Thyroid gland (tissue), 4 donors: ENCODE data around the gene CACFD1. TPM values are rescaled to one million over a fixed set of nuclear protein-coding genes. Genes with fewer than 3 reads are reported as not detected.

Experiments used
- DNase-seq, 2 donors: peaks; one replicate each; pipeline ENCODE4 v3.0.0-alpha.2; 2019
- H3K27ac ChIP-seq, 3 donors: fragments of 200-600 bp; sonication (generic); 1 replicate in 2 of 3; 2 replicates in 1 of 3; pipeline ENCODE4 v1.5.1; 2016 to 2019; ENCODE audit warnings: mild to moderate bottlenecking in 1 of 3, moderate library complexity in 1 of 3
- H3K27me3 ChIP-seq: fragments of 200-600 bp; sonication (generic); one replicate; pipeline ENCODE4 v1.5.1; 2019
- H3K36me3 ChIP-seq, 2 donors: fragments of 200-600 bp; sonication (generic); one replicate each; pipeline ENCODE4 v1.5.1; 2016 to 2019
- H3K4me1 ChIP-seq, 2 donors: fragments of 200-600 bp; sonication (generic); one replicate each; pipeline ENCODE4 v1.5.1; 2017 to 2019
- H3K4me3 ChIP-seq, 3 donors: fragments of 200-600 bp; sonication (generic); replicated peaks in 1 of 3; 1 replicate in 2 of 3; 2 replicates in 1 of 3; pipeline ENCODE4 v1.5.1; 2016; ENCODE audit warnings: mild to moderate bottlenecking in 1 of 3
- H3K9me3 ChIP-seq: fragments of 200-600 bp; sonication (generic); one replicate; pipeline ENCODE4 v1.5.1; 2017
- CTCF ChIP-seq, 6 experiments: fragments of 200-600 bp in 3 of 6; fragments of 450-650 bp in 3 of 6; sonication (generic) in 3 of 6; IDR thresholded peaks; one replicate each; pipeline ENCODE4 v1.5.1; 2016 to 2019; ENCODE audit warnings: antibody characterized with exemption in 6 of 6, mild to moderate bottlenecking in 2 of 6, inconsistent platforms in 1 of 6, moderate library complexity in 1 of 6
- POLR2A ChIP-seq, 2 donors: fragments of 450-650 bp; IDR thresholded peaks; one replicate each; pipeline ENCODE4 v1.6.1; 2017; ENCODE audit warnings: antibody characterized with exemption in 2 of 2, mild to moderate bottlenecking in 2 of 2, moderate library complexity in 1 of 2
- WGBS, 2 donors: methylation state at CpG; one replicate each; pipeline ENCODE4 v1.1.5; 2017; 5-methylcytosine and 5-hydroxymethylcytosine counted together
- intact Hi-C: fragments of 100-400 bp; cut with DNase I; formaldehyde crosslinking; loops from one replicate; pipeline ENCODE4 v1.15.1; 2023
- total RNA-seq, 4 donors: library from RNA; depleted of rRNA; stranded (reverse); fragments of >200 nt; gene quantifications; one replicate each; pipeline ENCODE4 v1.2.3, GENCODE V29; 2016

Gene CACFD1
- total RNA-seq, 4 donors from 2014 or later = 21.4 to 36.7 (median 33.5) TPM

- Histone ChIP-seq H3K4me1 (peaks cover 0 to 7% of the 10 kb centered on the region in 2 donors), H3K9me3 (no peaks in the 10 kb centered on the region), H3K27ac (no peak overlapping the region), H3K4me3 (no peak overlapping the region), H3K36me3 (no peaks in the 10 kb centered on the region), H3K27me3 (no peaks in the 10 kb centered on the region)
- intact Hi-C loops = no loop called here
- DNase-seq = no peak
- TF ChIP-seq POLR2A (IDR thresholded peaks at IDR 0.05) (no peak), CTCF (IDR thresholded peaks at IDR 0.05) (no peak)
- 82 to 91% methylated on average over 11 of the region's 11 CpGs for WGBS, 2 donors
Observed at GRCh38 chr9:133453651-133454050, 6.1 kb upstream of the CACFD1 start.

GRCh38 chr9:133454325-133454724 lies 5.5 kb upstream of the CACFD1 start:
- Histone ChIP-seq H3K4me1 (peaks cover 0 to 13% of the 10 kb centered on the region in 2 donors), H3K27ac (no peak overlapping the region), H3K27me3 (no peaks in the 10 kb centered on the region), H3K9me3 (no peaks in the 10 kb centered on the region), H3K36me3 (no peaks in the 10 kb centered on the region), H3K4me3 (no peak overlapping the region)
- TF ChIP-seq CTCF (IDR thresholded peaks at IDR 0.05) (no peak), POLR2A (IDR thresholded peaks at IDR 0.05) (no peak)
- intact Hi-C loops = no loop called here
- DNase-seq = no peak
- WGBS, 2 donors = 87 to 93% methylated on average over 8 to 9 of the region's 19 CpGs

GRCh38 chr9:133454943-133455673 lies 4.7 kb upstream of the CACFD1 start:
- no peak for DNase-seq
- H3K4me3 ChIP-seq = no peak overlapping the region
- intact Hi-C loops = no loop called here
- no peaks in the 10 kb centered on the region for H3K9me3 ChIP-seq
- no peaks in the 10 kb centered on the region for H3K36me3 ChIP-seq
- no peak overlapping the region for H3K27ac ChIP-seq
- H3K4me1 ChIP-seq = peaks cover 0 to 6% of the 10 kb centered on the region in 2 donors
- WGBS, 2 donors = 92 to 98% methylated on average over 14 to 20 of the region's 20 CpGs
- no peaks in the 10 kb centered on the region for H3K27me3 ChIP-seq
- TF ChIP-seq CTCF (IDR thresholded peaks at IDR 0.05) (no peak), POLR2A (IDR thresholded peaks at IDR 0.05) (no peak)

GRCh38 chr9:133455936-133456335 lies 3.8 kb upstream of the CACFD1 start:
- intact Hi-C loops = no loop called here
- Histone ChIP-seq H3K9me3 (no peaks in the 10 kb centered on the region), H3K4me3 (no peak overlapping the region), H3K27ac (no peak overlapping the region), H3K4me1 (peaks cover 3 to 12% of the 10 kb centered on the region in 2 donors), H3K36me3 (no peaks in the 10 kb centered on the region), H3K27me3 (no peaks in the 10 kb centered on the region)
- 97 to 100% methylated on average over 2 to 7 of the region's 11 CpGs for WGBS, 2 donors
- DNase-seq = no peak
- TF ChIP-seq POLR2A (IDR thresholded peaks at IDR 0.05) (no peak), CTCF (IDR thresholded peaks at IDR 0.05) (no peak)

- WGBS, 2 donors = 86 to 97% methylated on average over 5 of the region's 9 CpGs
- TF ChIP-seq POLR2A (IDR thresholded peaks at IDR 0.05) (no peak), CTCF (IDR thresholded peaks at IDR 0.05) (no peak)
- Histone ChIP-seq H3K4me1 (peaks cover 6 to 15% of the 10 kb centered on the region in 2 donors), H3K27ac (no peak overlapping the region), H3K27me3 (no peaks in the 10 kb centered on the region), H3K36me3 (no peaks in the 10 kb centered on the region), H3K4me3 (no peak overlapping the region), H3K9me3 (no peaks in the 10 kb centered on the region)
- DNase-seq = no peak
- intact Hi-C loops = no loop called here
Observed at GRCh38 chr9:133456409-133456808, 3.4 kb upstream of the CACFD1 start.
